T47D (cell line): Measurements from ENCODE around the gene EPN3.

Experiments used
- DNase-seq, 2 experiments: peaks; one replicate each; pipeline versions ENCODE4 v3.0.0 to v3.0.0-alpha.2; 2011 to 2012; ENCODE audit warnings: low read depth in 1 of 2, low spot score in 1 of 2
- JUND ChIP-seq: IDR thresholded peaks from 2 replicates; pipeline ENCODE4 v1.6.1; 2012; ENCODE audit warnings: low read depth
- in situ Hi-C: cut with HindIII; loops from 2 replicates; pipeline ENCODE4 v1.10.0; 2016; ENCODE audit warnings: low sequenced_read_pairs, low pct_unique_long_range_greater_than_20kb

Gene EPN3

DNA sequence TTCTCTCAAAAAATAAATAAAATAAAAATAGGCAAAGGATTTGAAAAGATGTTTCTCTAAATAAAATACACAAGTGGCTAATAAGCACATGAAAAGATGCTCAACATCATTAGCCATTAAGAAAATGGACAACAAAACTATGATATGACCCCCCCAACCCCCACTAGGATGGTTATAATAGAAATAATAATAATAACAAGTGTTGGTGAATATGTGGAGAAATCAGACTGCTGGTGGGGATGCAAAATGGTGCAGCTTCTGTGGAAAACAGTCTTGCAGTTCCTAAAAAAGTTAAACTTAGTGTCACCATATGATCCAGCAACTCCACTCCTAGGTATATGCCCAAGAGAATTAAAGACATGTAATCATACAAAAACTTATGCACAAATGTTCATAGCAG lies 33.3 kb upstream of the EPN3 start:
- in situ Hi-C loops = no loop called here
- no peak for TF ChIP-seq JUND
- no peak for DNase-seq

DNA sequence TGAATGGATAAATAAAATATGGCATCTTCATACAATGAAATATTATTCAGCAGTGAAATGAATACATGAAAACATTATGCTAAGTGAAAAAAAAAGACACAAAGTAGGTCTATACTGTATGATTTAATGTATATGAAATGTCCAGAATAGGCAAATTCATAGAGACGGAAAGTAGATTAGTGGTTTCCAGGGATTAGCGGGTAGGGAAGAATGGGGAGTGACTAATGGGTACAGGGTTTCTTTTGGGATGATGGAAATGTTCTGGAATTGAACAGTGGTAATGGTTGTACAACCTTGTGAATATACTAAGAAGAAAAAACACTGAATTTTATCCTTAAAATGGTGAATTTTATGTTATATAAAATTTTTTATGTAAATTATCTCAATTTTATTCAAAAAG lies 32.8 kb upstream of the EPN3 start:
- in situ Hi-C loops = no loop called here
- TF ChIP-seq JUND = no peak
- no peak for DNase-seq

DNA sequence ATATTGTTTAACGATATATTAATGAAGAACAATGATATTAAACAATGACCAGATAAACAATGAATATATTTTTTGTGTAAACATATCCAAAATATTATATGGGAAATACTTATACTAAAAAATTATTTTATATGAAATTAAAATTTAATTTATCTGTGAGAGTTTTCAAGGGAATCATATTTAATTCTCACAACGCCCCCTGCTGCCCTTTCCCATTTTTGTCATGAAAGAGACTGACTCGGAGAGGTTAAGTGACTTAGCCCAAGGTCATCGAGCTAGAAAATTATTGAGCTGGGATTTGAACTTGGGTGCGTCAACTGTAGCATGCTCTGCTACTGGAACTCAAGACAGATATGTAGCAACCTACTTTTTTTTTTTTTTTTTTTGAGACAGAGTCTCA lies 31.5 kb upstream of the EPN3 start:
- DNase-seq = peak in 1 of 2 experiments; percentile 58
- in situ Hi-C loops = no loop called here
- TF ChIP-seq JUND = no peak

DNA sequence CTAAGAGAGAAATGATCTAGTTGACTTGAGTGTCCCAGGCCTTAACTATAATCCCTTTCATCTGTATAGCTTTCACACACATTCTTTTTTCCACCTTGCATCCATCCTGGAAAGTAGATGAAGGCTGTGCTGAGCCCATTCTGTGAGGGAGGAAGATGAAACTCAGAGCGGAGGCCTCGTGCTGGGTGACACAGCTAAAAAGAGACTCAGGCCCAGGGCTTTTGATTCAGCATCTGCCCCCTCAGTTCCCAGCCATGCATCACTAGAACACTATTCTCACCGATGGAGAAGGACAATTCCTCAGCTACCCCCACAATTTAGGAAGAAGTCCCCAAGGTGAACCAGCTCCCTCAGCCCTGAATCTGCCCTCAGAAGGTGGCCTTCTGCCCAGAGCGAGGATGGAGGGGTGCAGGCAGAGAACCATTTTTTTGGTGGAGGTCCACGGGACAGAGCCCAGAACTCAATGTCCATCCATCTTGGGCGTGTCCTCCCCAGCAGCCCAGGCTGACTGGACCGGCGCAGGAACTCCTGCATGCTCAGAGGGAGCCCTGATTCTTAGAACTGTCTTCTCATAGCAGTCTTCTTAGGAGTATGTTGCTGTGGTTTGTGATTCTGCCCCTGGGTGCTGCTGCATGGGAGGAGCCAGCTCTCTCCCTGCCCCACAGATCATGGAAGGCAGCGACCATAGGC lies 30.1 kb upstream of the EPN3 start:
- no peak for TF ChIP-seq JUND
- in situ Hi-C loops = no loop called here
- no peak for DNase-seq

DNA sequence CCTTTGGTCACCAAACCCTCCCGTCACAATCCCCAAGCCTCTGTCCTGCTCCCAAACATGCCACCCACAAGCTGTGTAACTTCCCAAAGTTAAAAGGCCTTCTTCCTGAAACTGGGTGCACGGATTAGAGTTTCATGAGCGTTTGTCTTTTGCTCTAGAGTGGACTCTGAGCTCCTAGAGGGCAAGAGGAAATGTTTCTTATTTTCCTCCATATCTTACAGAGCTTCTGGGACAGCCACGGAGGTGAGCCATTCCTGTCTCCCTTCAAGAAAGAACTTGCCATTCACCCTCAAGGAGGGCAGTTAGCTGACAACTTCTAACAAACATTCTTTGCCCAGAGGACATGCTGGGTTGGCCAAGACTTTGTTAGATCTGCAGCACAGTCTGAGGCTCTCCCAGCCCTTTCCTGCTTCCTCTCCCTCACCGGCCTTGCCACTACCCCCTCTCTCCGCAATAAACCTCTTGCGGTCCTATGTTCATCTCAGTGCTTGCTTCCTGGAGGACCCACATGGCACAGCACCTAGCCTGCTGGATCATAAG lies 26.9 kb upstream of the EPN3 start:
- DNase-seq = no peak
- no peak for TF ChIP-seq JUND
- in situ Hi-C loops = no loop called here

DNA sequence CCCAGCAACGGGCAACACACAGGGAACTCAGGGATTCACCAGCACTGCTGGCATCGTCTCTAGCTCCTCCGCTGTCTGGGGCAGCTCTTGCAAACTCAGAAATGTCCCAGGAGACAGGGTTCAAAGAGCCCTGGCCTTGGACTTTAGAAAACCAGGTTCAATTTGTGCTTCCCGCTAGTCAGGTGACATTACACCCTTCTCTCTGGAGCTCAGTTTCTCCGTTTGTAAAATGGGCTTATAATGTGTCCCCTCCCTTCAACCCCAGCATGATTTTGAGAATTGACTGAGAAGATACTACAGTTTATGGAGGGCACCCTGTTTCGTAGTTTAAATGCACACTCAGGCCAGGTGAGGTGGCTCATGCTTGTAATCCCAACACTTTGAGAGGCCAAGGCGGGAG lies 26.2 kb upstream of the EPN3 start:
- TF ChIP-seq JUND = no peak
- DNase-seq = no peak
- in situ Hi-C loops = no loop called here

DNA sequence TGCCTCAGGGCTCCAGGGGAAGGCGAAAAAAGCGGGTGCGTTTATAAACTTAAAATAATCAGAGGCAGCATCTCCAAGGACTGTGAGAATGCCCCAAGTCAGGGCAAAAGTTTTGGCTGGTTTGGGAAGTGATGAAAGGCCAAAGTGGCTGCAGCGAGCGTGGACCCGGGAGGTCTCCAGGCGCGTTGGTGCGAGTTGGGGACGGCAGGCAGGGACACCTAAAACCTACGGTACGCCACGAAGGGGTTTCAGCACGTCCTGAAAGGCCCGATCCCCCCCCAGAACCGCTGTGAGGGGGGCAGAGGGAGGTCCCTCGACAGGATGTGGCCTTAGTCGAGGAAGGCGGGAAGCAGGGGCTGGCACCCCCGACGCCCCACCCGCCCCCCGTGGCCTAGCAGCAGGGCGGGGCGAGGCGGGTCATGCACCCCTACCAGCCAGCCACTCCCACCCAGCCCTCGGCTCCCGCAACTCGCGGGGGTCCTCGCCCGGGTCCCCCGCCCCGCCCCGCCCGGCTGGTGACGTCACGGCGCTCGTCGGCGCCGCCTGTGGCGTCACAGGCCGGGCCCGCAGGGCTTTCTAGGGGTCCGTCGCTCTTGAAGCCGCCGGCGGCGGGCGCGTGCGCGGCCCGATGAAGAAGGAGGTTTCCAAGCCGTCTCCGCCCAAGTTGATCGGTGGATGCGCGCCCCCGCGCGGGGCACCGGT lies 24.5 kb upstream of the EPN3 start, which contains the start of gene MYCBPAP:
MYCBPAP (plus strand) TSS at position 569 of the 702 bp plus-strand sequence. CDS start 236 bp downstream, outside the sequence.
- no peak for TF ChIP-seq JUND
- DNase-seq = peak; percentile 77 to 78
- in situ Hi-C loops = no loop called here

DNA sequence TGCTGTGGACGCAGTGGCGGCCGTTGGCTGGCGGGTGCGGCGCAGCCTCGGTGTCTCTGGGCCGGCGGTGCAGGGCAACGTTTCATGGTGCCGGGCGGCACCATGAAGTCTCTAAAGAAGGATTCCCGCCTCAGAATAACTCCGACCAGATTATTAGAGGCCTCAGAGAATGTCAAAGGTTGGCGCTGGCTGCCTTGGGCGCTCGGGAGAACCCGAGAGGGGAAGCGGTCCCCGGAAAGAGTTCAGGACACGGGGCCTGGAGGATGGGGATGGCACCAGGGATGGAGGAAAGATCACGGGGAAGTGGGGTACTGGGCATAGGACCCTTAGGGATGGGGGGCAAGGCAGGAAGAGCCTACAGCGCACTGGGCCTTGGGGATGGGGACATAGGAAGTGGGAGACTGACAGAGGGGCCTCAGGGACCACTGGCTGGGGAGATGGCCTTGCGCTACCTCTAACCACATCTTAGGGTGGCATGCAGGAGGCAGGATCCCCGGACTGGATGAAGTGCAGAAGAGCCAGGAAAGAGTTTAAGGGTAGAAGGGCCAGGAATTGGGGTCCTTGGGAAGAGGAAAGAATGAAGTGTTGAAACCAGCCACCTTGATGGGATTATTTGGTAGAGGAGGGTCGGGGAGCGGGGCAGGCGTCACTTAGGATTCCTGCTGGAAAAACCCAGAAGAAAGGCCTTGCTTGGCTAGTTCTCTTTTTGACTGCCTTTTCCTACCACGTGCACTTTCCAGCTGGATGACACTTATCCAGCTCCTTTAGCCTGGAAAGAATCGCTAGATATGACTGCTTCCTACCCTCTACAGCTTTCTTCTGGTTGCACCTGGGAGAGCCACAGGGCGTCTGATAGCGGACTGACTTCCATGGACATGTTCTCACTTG lies 23.7 kb upstream of the EPN3 start:
- TF ChIP-seq JUND = no peak
- DNase-seq = no peak
- in situ Hi-C loops = no loop called here

DNA sequence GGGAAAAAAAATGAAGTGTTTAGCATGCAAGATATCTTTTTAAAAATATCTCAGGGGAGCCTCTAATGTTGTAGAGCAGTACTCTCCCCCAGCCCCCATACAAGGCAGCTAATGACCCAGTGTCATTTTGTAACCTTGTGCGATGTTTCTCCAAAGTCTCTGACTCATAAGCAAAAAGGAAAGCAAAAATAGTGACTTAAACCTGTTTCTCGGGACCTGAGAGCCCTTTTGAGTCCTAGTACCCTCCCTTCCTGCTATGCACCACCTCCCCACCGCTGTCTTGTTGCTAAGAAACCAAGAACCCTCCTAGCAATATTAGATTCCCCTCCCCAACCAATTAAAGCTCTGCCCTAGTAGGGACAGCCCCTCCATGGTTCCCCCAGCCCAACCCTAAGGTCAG lies 21.5 kb upstream of the EPN3 start:
- no peak for DNase-seq
- no peak for TF ChIP-seq JUND
- in situ Hi-C loops = no loop called here

DNA sequence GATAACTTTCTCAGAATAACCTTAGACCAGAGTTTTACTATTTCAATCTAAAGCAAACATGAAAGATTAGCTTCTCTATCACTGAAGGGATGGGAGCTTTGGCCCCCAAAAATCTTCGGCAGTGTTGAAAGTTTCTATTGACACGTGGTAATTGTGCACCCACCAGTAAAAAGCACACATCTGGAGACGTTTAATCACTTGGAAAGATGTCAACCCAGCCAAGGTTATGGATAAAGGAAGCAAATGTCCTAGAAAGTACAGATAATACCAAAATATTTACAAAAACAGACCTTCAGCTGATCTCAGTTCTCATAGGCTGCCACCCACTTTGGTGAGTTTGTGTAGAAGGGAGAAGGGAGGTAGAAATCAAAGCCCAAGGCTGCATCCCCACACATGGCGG lies 19.0 kb upstream of the EPN3 start:
- in situ Hi-C loops = no loop called here
- no peak for TF ChIP-seq JUND
- no peak for DNase-seq

DNA sequence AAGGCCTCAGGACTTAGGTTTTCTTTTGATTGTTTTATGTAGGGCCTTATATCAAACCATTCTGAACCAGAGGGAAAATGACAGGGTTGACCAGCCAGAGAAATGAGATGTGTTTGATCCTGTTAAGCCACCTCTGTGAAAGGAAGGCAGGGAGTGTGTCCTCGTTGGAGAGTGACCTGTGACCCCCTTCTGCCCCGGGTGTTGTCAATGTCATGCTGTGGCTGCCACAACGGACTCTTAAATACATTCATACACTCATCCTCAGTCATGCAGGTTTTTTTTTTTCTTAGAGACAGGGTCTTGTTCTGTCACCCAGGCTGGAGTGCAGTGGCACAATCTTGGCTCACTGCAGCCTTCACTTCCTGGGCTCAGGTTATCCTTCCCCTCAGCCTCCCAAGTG lies 18.1 kb upstream of the EPN3 start:
- in situ Hi-C loops = no loop called here
- TF ChIP-seq JUND = no peak
- DNase-seq = no peak

DNA sequence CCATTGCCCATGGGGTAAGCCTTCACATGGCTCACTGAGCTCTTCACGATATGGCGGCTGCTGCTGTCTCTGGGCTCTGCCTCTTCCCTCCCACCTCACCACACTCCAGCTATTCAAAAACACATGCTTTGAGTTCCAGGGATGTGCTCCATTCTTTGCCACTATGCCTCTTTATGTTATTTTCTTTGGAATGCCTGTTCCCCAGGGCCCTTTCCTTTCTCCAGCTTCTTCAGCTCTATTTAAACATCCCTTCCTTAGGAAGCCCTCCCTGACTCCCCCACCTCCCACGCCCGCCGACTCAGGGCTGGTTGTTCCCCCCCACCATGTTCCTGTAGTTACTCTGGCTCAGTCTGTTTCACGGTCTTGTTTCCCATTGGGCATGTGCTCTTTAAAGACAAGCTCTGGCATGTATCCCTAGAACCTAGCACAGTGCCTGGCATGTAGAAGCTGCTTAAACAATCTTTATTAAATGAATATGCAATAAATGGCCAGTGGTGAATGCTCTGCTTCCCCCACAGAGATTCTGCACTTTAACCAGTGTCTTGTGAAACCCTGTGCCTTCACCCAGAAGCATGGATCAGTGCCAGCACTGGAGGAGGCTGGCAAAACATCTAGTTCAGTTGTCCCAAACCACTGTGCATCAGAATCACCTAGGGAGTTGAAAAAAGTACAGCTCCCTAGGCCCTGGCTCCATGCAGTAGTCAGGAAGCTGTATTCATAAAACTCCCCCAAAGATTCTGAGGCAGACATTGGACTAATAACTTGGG lies 17.4 kb upstream of the EPN3 start:
- in situ Hi-C loops = no loop called here
- no peak for TF ChIP-seq JUND
- DNase-seq = no peak
